Measurements from ENCODE around the gene SLAMF1. TPM values are rescaled to one million over a fixed set of nuclear protein-coding genes. Genes with fewer than 3 reads are reported as not detected.

SLAMF1 gene
- total RNA-seq, 1 donor from 2014 or later: not detected

- Mint-ChIP-seq H3K4me3 (ENCODE audit: low read depth) (no peak overlapping the region), H3K9me3 (ENCODE audit: low read depth) (peaks cover 3% of the 10 kb centered on the region), H3K4me1 (ENCODE audit: low read depth) (peaks cover 5% of the 10 kb centered on the region), H3K27ac (no peak overlapping the region), H3K27me3 (peaks cover 7% of the 10 kb centered on the region), H3K36me3 (ENCODE audit: insufficient read depth) (no peaks in the 10 kb centered on the region)
- no peak for DNase-seq (ENCODE audit: low spot score, unreplicated experiment)
- TF ChIP-seq CTCF (IDR thresholded peaks at IDR 0.05; ENCODE audit: unreplicated experiment): no peak
Measured at GRCh38 chr1:160608941-160609340, 37.9 kb downstream of the SLAMF1 start.

- Mint-ChIP-seq H3K36me3 (ENCODE audit: insufficient read depth) (no peaks in the 10 kb centered on the region), H3K4me3 (ENCODE audit: low read depth) (no peak overlapping the region), H3K9me3 (ENCODE audit: low read depth) (peaks cover 5% of the 10 kb centered on the region), H3K27me3 (peaks cover 7% of the 10 kb centered on the region), H3K4me1 (ENCODE audit: low read depth) (peaks cover 5% of the 10 kb centered on the region), H3K27ac (no peak overlapping the region)
- no peak for TF ChIP-seq CTCF (IDR thresholded peaks at IDR 0.05; ENCODE audit: unreplicated experiment)
- DNase-seq (ENCODE audit: low spot score, unreplicated experiment): no peak
Measured at GRCh38 chr1:160608514-160608913, 38.3 kb downstream of the SLAMF1 start.

GRCh38 chr1:160608057-160608456 lies 38.8 kb downstream of the SLAMF1 start:
- no peak for DNase-seq (ENCODE audit: low spot score, unreplicated experiment)
- peaks cover 5% of the 10 kb centered on the region for H3K4me1 Mint-ChIP-seq (ENCODE audit: low read depth)
- H3K4me3 Mint-ChIP-seq (ENCODE audit: low read depth): no peak overlapping the region
- H3K9me3 Mint-ChIP-seq (ENCODE audit: low read depth): peaks cover 7% of the 10 kb centered on the region
- H3K27me3 Mint-ChIP-seq: peaks cover 7% of the 10 kb centered on the region
- H3K36me3 Mint-ChIP-seq (ENCODE audit: insufficient read depth): no peaks in the 10 kb centered on the region
- no peak overlapping the region for H3K27ac Mint-ChIP-seq
- TF ChIP-seq CTCF (IDR thresholded peaks at IDR 0.05; ENCODE audit: unreplicated experiment): no peak

GRCh38 chr1:160607672-160608032 lies 39.2 kb downstream of the SLAMF1 start:
- Mint-ChIP-seq H3K27me3 (peaks cover 4% of the 10 kb centered on the region), H3K4me1 (ENCODE audit: low read depth) (peaks cover 5% of the 10 kb centered on the region), H3K36me3 (ENCODE audit: insufficient read depth) (no peaks in the 10 kb centered on the region), H3K4me3 (ENCODE audit: low read depth) (no peak overlapping the region), H3K9me3 (ENCODE audit: low read depth) (peaks cover 10% of the 10 kb centered on the region), H3K27ac (no peak overlapping the region)
- TF ChIP-seq CTCF (IDR thresholded peaks at IDR 0.05; ENCODE audit: unreplicated experiment): no peak
- no peak for DNase-seq (ENCODE audit: low spot score, unreplicated experiment)

- no peak overlapping the region for H3K4me3 Mint-ChIP-seq (ENCODE audit: low read depth)
- H3K4me1 Mint-ChIP-seq (ENCODE audit: low read depth): peaks cover 5% of the 10 kb centered on the region
- peak; percentile 82 for TF ChIP-seq CTCF (IDR thresholded peaks at IDR 0.05; ENCODE audit: unreplicated experiment)
- H3K27me3 Mint-ChIP-seq: peaks cover 4% of the 10 kb centered on the region
- H3K27ac Mint-ChIP-seq: peak overlapping the region; percentile 19
- H3K9me3 Mint-ChIP-seq (ENCODE audit: low read depth): peaks cover 10% of the 10 kb centered on the region
- DNase-seq (ENCODE audit: low spot score, unreplicated experiment): peak; percentile 26
- no peaks in the 10 kb centered on the region for H3K36me3 Mint-ChIP-seq (ENCODE audit: insufficient read depth)
Measured at GRCh38 chr1:160607011-160607671, 39.7 kb downstream of the SLAMF1 start.
